SK-N-SH treated with all-trans-retinoic acid at 6 μM for 48 hours (cell line): Measurements from ENCODE around the gene NEU4.

ENCODE experiments used
- ARNTL ChIP-seq: fragments of 450-650 bp; formaldehyde crosslinking; IDR thresholded peaks from 2 replicates; pipeline ENCODE4 v1.5.0; 2020; ENCODE audit warnings: low read depth, mild to moderate bottlenecking, moderate library complexity, borderline replicate concordance
- BACH2 ChIP-seq: fragments of 250-450 bp; sonication (Bioruptor Pico); IDR thresholded peaks from 2 replicates; pipeline ENCODE4 v1.9.0; 2021; ENCODE audit warnings: mild to moderate bottlenecking, borderline replicate concordance
- CREB5 ChIP-seq: fragments of 250-450 bp; sonication (Bioruptor Pico); IDR thresholded peaks from 2 replicates; pipeline ENCODE4 v1.5.1; 2020; ENCODE audit warnings: low read depth, mild to moderate bottlenecking, moderate library complexity
- CSDC2 ChIP-seq: fragments of 250-450 bp; sonication (Bioruptor Pico); IDR thresholded peaks from 2 replicates; pipeline ENCODE4 v1.5.0; 2020; ENCODE audit warnings: mild to moderate bottlenecking, moderate library complexity
- CSRNP3 ChIP-seq: fragments of 250-450 bp; sonication (Bioruptor Pico); IDR thresholded peaks from 2 replicates; pipeline ENCODE4 v1.5.1; 2021; ENCODE audit warnings: mild to moderate bottlenecking, moderate library complexity
- GLIS3 ChIP-seq: fragments of 250-450 bp; sonication (Bioruptor Pico); IDR thresholded peaks from 2 replicates; pipeline ENCODE4 v1.5.0; 2020; ENCODE audit warnings: mild to moderate bottlenecking, moderate library complexity
- PATZ1 ChIP-seq: fragments of 250-450 bp; sonication (Bioruptor Pico); IDR thresholded peaks from 2 replicates; pipeline ENCODE4 v1.8.0; 2020; ENCODE audit warnings: mild to moderate bottlenecking, moderate library complexity, borderline replicate concordance
- RARB ChIP-seq: fragments of 250-450 bp; sonication (Bioruptor Pico); IDR thresholded peaks from 2 replicates; pipeline ENCODE4 v1.8.0; 2021; ENCODE audit warnings: mild to moderate bottlenecking, moderate library complexity
- SNAI2 ChIP-seq: fragments of 250-450 bp; sonication (Bioruptor Pico); IDR thresholded peaks from 2 replicates; pipeline ENCODE4 v1.5.0; 2020; ENCODE audit warnings: mild to moderate bottlenecking, moderate library complexity
- TOX ChIP-seq: fragments of 250-450 bp; sonication (Bioruptor Pico); IDR thresholded peaks from 2 replicates; pipeline ENCODE4 v1.8.0; 2021; ENCODE audit warnings: mild to moderate bottlenecking, moderate library complexity, borderline replicate concordance
- ZC3H10 ChIP-seq: fragments of 250-450 bp; sonication (Bioruptor Pico); IDR thresholded peaks from 2 replicates; pipeline ENCODE4 v1.5.1; 2021; ENCODE audit warnings: mild to moderate bottlenecking, moderate library complexity
- ZFP3 ChIP-seq: fragments of 250-450 bp; sonication (Bioruptor Pico); IDR thresholded peaks from 2 replicates; pipeline ENCODE4 v1.5.0; 2020; ENCODE audit warnings: mild to moderate bottlenecking, moderate library complexity
- ZNF565 ChIP-seq: fragments of 450-650 bp; formaldehyde crosslinking; conservative IDR thresholded peaks from 2 replicates; pipeline ENCODE4 v1.5.0; 2020; ENCODE audit warnings: low read depth, mild to moderate bottlenecking, moderate library complexity
- ZNF70 ChIP-seq: fragments of 450-650 bp; formaldehyde crosslinking; IDR thresholded peaks from 2 replicates; pipeline ENCODE4 v1.5.0; 2020; ENCODE audit warnings: mild to moderate bottlenecking, moderate library complexity

GRCh38 chr2:241852981-241853631 lies 44.1 kb downstream of the NEU4 start:
- TF ChIP-seq ZFP3 (CRISPR knock-in tag) (no peak), SNAI2 (CRISPR knock-in tag) (no peak), CREB5 (CRISPR knock-in tag) (no peak), CSDC2 (no peak), ZNF70 (CRISPR knock-in tag) (no peak), GLIS3 (CRISPR knock-in tag) (no peak), PATZ1 (no peak), RARB (CRISPR knock-in tag) (no peak), TOX (no peak), ZC3H10 (CRISPR knock-in tag) (no peak), BACH2 (CRISPR knock-in tag) (no peak), ARNTL (CRISPR knock-in tag) (no peak), ZNF565 (CRISPR knock-in tag) (no peak), CSRNP3 (no peak)
